ENCODE data around the gene SMYD2.

Gene SMYD2, protein sequence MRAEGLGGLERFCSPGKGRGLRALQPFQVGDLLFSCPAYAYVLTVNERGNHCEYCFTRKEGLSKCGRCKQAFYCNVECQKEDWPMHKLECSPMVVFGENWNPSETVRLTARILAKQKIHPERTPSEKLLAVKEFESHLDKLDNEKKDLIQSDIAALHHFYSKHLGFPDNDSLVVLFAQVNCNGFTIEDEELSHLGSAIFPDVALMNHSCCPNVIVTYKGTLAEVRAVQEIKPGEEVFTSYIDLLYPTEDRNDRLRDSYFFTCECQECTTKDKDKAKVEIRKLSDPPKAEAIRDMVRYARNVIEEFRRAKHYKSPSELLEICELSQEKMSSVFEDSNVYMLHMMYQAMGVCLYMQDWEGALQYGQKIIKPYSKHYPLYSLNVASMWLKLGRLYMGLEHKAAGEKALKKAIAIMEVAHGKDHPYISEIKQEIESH

DNA sequence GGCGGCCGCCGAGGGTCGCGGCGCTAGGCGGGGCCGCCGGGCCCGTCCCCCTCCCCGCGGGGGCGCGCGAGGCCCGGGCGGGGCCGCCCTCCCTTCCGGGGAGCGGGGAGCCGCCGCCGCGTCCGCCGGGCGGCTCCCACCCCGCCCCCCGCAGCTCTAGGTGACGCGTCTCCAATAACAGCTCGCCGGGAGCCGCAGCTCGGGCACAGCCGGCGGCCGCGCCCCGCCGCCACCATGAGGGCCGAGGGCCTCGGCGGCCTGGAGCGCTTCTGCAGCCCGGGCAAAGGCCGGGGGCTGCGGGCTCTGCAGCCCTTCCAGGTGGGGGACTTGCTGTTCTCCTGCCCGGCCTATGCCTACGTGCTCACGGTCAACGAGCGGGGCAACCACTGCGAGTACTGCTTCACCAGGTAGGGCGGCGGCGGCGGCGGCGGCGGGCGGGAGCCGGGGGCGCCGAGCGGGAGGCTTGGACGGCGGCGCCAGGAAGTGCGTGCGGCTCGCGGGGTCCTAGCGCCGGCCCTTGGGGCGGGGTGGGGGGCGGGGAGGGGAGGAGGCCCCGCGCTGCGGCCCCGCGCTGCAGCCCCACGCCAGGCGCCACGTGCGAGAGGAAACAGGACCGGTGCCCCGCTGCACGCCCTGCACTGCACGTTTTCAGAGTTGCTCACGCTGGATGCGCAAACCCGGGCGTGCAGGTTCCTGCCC, at the start of gene SMYD2:
Gene SMYD2 (plus strand): TSS at position 139 of the 699 bp plus-strand sequence. CDS start 96 bp downstream, at position 235.
- Mint-ChIP-seq H3K27me3 (peaks cover 7% of the 10 kb centered on the region), H3K27ac (peak within 1 kb of the TSS; percentile 87), H3K36me3 (peaks cover 12% of the 10 kb centered on the region), H3K4me1 (peaks cover 47% of the 10 kb centered on the region), H3K4me3 (peak within 1 kb of the TSS; percentile 93), H3K9me3 (no peaks in the 10 kb centered on the region)
- CTCF ChIA-PET, result interaction anchor here (0.9 to 2.1 kb wide), 3 partner anchors 46 to 51 kb away, joined by 4 to 7 read pairs (median 4); no protein-coding TSS in a partner anchor
- DNase-seq, result peak; percentile 76

DNA sequence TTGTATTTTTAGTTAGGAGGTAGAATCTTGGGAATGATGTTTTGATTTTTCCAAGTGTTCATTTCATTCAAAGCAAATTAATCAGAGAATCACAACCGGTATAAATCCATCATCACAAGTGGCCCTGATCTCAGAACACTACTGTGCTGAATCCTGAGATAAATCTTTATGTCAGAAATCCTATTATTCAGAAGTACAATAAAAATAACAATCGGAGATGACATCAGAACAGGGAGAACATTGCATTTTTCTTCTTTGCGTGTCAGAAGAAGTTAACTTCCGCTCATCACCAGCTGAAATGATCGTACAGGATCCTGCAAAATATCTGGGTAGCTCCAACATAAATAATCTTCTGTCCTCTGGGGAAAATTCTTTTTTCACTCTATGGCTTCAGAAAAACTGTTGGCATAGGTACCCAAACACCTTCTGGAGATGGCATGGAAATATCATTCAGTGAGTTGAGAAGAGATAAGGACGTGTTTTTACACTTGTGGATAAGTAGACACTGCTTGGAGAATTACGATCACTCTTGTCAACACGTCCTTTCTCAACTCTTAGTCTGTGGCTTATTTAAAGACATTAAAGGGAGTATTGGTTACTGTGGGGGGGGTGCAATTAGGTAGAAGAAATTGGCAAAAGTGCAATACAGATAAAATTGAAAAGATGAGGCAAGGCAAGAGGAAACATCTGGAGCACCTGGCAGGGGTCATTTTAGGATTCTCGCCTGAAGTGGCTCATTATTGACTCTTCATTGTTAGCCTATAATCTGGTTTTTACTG, 46.9 kb upstream of the SMYD2 start:
- H3K27me3 Mint-ChIP-seq, result peaks cover 14% of the 10 kb centered on the region
- CTCF ChIA-PET, result no interaction called here
- H3K4me1 Mint-ChIP-seq, result no peaks in the 10 kb centered on the region
- H3K4me3 Mint-ChIP-seq, result no peak overlapping the region
- DNase-seq, result no peak
- H3K9me3 Mint-ChIP-seq, result no peaks in the 10 kb centered on the region
- no peak overlapping the region for H3K27ac Mint-ChIP-seq
- no peaks in the 10 kb centered on the region for H3K36me3 Mint-ChIP-seq

- Mint-ChIP-seq H3K27me3 (peaks cover 16% of the 10 kb centered on the region), H3K4me1 (no peaks in the 10 kb centered on the region), H3K27ac (no peak overlapping the region), H3K36me3 (no peaks in the 10 kb centered on the region), H3K9me3 (no peaks in the 10 kb centered on the region), H3K4me3 (no peak overlapping the region)
- CTCF ChIA-PET, result no interaction called here
- no peak for DNase-seq
These were observed 46.3 kb upstream of the SMYD2 start for GRCh38 chr1:214234635-214235025.

DNA sequence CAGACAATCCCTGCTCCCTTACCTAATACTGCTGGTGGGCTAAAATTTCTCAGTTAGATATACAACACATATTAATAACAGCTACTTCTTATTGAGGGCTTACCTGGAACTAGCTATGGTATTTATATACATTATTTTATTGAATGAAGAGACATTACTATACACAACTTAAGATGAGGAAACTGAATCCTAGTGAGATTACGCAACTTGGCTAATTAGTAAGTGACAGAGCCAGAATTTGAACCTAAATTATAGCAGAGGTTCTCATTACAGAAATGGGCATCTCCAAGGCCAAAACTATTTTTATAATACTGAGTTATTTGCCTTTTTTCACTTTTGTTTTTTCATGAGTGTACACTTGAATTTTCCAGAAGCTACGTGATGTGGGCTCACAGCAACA, 44.5 kb upstream of the SMYD2 start:
- Mint-ChIP-seq H3K36me3 (no peaks in the 10 kb centered on the region), H3K4me3 (no peak overlapping the region), H3K4me1 (no peaks in the 10 kb centered on the region), H3K27me3 (peaks cover 19% of the 10 kb centered on the region), H3K9me3 (no peaks in the 10 kb centered on the region), H3K27ac (no peak overlapping the region)
- CTCF ChIA-PET, result interaction anchor here (0.6 kb wide), 1 partner anchor 96 kb away, joined by 3 read pairs; no protein-coding TSS in a partner anchor
- no peak for DNase-seq

- CTCF ChIA-PET, result interaction anchor here (0.8 to 1.1 kb wide), 2 partner anchors 77 to 93 kb away, joined by 3 read pairs; no protein-coding TSS in a partner anchor
- DNase-seq, result no peak
- H3K36me3 Mint-ChIP-seq, result no peaks in the 10 kb centered on the region
These were observed 39.9 kb upstream of the SMYD2 start for GRCh38 chr1:214241060-214241459.

DNA sequence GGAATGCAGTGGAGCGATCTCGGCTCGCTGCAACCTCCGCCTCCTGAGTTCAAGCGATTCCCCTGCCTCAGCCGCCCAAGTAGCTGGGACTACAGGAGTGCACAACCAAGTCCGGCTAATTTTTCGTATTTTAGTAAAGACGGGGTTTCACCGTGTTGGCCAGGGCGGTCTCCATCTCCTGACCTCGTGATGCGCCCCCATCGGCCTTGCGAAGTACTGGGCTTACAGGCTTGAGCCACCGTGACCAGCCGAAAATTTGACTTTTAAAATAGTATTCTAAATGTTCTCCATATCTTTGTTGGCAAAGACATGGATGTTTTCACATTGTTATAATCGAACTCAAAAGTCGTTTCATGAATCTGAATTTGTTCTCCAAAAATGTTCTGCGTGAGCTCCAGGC, 36.7 kb upstream of the SMYD2 start:
- Mint-ChIP-seq H3K27ac (no peak overlapping the region), H3K36me3 (no peaks in the 10 kb centered on the region), H3K4me1 (peaks cover 12% of the 10 kb centered on the region), H3K9me3 (no peaks in the 10 kb centered on the region), H3K27me3 (peaks cover 27% of the 10 kb centered on the region), H3K4me3 (no peak overlapping the region)
- DNase-seq, result no peak
- CTCF ChIA-PET, result interaction anchor here (0.8 kb wide), 1 partner anchor 17 kb away, joined by 3 read pairs; no protein-coding TSS in a partner anchor

More at GRCh38 chr1:214241060-214241459, 39.9 kb upstream of the SMYD2 start:
- Mint-ChIP-seq H3K4me1 (peaks cover 12% of the 10 kb centered on the region), H3K9me3 (no peaks in the 10 kb centered on the region), H3K27me3 (peaks cover 24% of the 10 kb centered on the region), H3K27ac (no peak overlapping the region), H3K4me3 (no peak overlapping the region)

- Mint-ChIP-seq H3K36me3 (no peaks in the 10 kb centered on the region), H3K4me1 (peaks cover 12% of the 10 kb centered on the region), H3K27me3 (peaks cover 32% of the 10 kb centered on the region), H3K9me3 (no peaks in the 10 kb centered on the region), H3K27ac (no peak overlapping the region), H3K4me3 (no peak overlapping the region)
- DNase-seq, result no peak
- CTCF ChIA-PET, result no interaction called here
These were observed 36.1 kb upstream of the SMYD2 start for GRCh38 chr1:214244841-214245240.

DNA sequence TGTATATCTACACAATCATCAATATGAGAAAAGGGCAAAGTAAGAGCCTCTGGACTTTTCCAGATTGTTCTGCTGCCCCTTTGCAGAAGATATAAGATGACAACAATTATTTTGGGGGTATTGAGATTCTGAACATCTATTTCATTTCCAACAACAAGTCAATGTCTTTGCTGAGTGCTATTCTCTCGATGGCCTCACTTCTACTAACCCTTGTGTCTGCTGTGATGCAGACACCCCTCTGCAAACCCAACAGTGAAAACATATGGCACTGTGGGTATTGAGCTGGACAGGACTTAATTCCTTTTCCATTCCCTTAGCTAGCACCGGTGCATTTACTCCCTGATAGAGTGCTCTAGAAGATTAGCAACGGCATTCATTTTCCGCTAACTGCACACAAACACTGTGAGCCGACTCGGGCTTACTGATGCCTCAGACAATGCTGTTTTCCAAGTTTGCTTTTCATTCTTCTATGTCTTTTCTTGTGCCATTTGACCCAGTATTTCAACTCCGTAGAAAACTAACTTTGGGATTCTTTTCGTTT, 33.4 kb upstream of the SMYD2 start:
- Mint-ChIP-seq H3K9me3 (no peaks in the 10 kb centered on the region), H3K27ac (no peak overlapping the region), H3K36me3 (no peaks in the 10 kb centered on the region), H3K27me3 (peaks cover 21% of the 10 kb centered on the region), H3K4me3 (no peak overlapping the region), H3K4me1 (peaks cover 12% of the 10 kb centered on the region)
- no peak for DNase-seq
- CTCF ChIA-PET, result no interaction called here

GRCh38 chr1:214248311-214249085, 32.5 kb upstream of the SMYD2 start:
- Mint-ChIP-seq H3K9me3 (no peaks in the 10 kb centered on the region), H3K36me3 (no peaks in the 10 kb centered on the region), H3K4me3 (no peak overlapping the region), H3K4me1 (peaks cover 12% of the 10 kb centered on the region), H3K27ac (no peak overlapping the region), H3K27me3 (peaks cover 21% of the 10 kb centered on the region)
- CTCF ChIA-PET, result interaction anchor here (1.4 kb wide), 1 partner anchor 80 kb away, joined by 3 read pairs; no protein-coding TSS in a partner anchor
- no peak for DNase-seq

DNA sequence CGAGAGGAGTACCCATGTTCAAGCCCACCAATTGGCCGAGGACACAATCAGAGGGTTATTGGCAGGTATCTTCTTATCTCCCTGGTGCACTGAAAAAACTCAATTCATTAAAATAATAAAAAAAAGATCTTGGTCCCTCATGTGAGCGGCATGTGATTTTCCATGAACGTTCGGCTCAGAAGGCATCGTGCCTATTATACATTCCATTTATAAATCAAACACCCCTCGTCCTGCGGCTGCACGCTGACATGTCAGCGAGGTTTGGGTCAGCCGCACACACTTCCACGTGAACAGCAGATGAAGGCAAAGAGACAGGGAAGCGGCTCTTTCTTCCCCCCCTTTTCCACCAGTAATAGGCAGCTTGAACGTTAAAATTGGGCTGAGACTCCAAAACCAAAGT, 31.3 kb upstream of the SMYD2 start:
- Mint-ChIP-seq H3K27me3 (peaks cover 18% of the 10 kb centered on the region), H3K9me3 (no peaks in the 10 kb centered on the region), H3K4me1 (peaks cover 9% of the 10 kb centered on the region), H3K36me3 (no peaks in the 10 kb centered on the region), H3K27ac (no peak overlapping the region), H3K4me3 (no peak overlapping the region)
- CTCF ChIA-PET, result interaction anchor here (1.4 kb wide), 1 partner anchor 79 kb away, joined by 3 read pairs; no protein-coding TSS in a partner anchor
- no peak for DNase-seq

- Mint-ChIP-seq H3K27me3 (peaks cover 22% of the 10 kb centered on the region), H3K4me3 (no peak overlapping the region), H3K27ac (no peak overlapping the region), H3K9me3 (no peaks in the 10 kb centered on the region), H3K36me3 (no peaks in the 10 kb centered on the region), H3K4me1 (no peaks in the 10 kb centered on the region)
- no peak for DNase-seq
- CTCF ChIA-PET, result interaction anchor here (1.0 to 3.1 kb wide), 2 partner anchors 10 to 77 kb away, joined by 3 to 24 read pairs; no protein-coding TSS in a partner anchor
These were observed 29.6 kb upstream of the SMYD2 start for GRCh38 chr1:214251354-214251753.

- no peaks in the 10 kb centered on the region for H3K9me3 Mint-ChIP-seq
- no peak overlapping the region for H3K27ac Mint-ChIP-seq
- H3K27me3 Mint-ChIP-seq, result peaks cover 22% of the 10 kb centered on the region
- no peaks in the 10 kb centered on the region for H3K36me3 Mint-ChIP-seq
- CTCF ChIA-PET, result interaction anchor here (9.9 kb wide), 1 partner anchor 73 kb away, joined by 435 read pairs; no protein-coding TSS in a partner anchor
- no peak for DNase-seq
- peaks cover 9% of the 10 kb centered on the region for H3K4me1 Mint-ChIP-seq
- H3K4me3 Mint-ChIP-seq, result no peak overlapping the region
These were observed 25.4 kb upstream of the SMYD2 start for GRCh38 chr1:214255509-214255908.

GRCh38 chr1:214259353-214259977, 21.5 kb upstream of the SMYD2 start:
- no peak for DNase-seq

More at GRCh38 chr1:214259353-214259977, 21.5 kb upstream of the SMYD2 start:
- CTCF ChIA-PET, result interaction anchor here (1.5 to 9.9 kb wide), 2 partner anchors 45 to 69 kb away, joined by 5 to 435 read pairs; no protein-coding TSS in a partner anchor
- no peak overlapping the region for H3K27ac Mint-ChIP-seq
- H3K4me1 Mint-ChIP-seq, result peaks cover 15% of the 10 kb centered on the region
- no peaks in the 10 kb centered on the region for H3K36me3 Mint-ChIP-seq
- peaks cover 48% of the 10 kb centered on the region for H3K27me3 Mint-ChIP-seq
- H3K9me3 Mint-ChIP-seq, result no peaks in the 10 kb centered on the region
- no peak overlapping the region for H3K4me3 Mint-ChIP-seq

Data from activated naive CD4-positive, alpha-beta T cell treated with anti-CD3 and anti-CD28 coated beads, Interleukin-2, amount 10 ng/mL, durations not matched to agents 7 days and 5 days (primary cell).